HCT116 (cell line): ENCODE results near the gene DOCK2. TPM values are rescaled to one million over a fixed set of nuclear protein-coding genes. Genes with fewer than 3 reads are reported as not detected.

Experiments used
- ATAC-seq: fragments of 200-7000 bp; cut with Tn5 transposase; 2 replicates; pipeline ENCODE4 v1.9.1; 2020; ENCODE audit warnings: mild to moderate bottlenecking, moderate library complexity
- BruUV-seq: library from RNA; stranded (reverse); fragments of 400-500 nt; replicated peaks from 2 replicates; lab custom pipeline; 2021; lab: Mats Ljungman, UMichigan
- CTCF ChIA-PET: fragments of 300-600 bp; sonication (Branson Sonifier 250); formaldehyde crosslinking; loops from one replicate; lab custom pipeline; 2021; ENCODE audit warnings: antibody characterized with exemption; lab: Charles Lee
- POLR2A ChIA-PET: fragments of 300-600, 350-600 bp; sonication (Branson Sonifier 250); formaldehyde crosslinking; loops from one replicate; lab custom pipeline; 2021; ENCODE audit warnings: antibody characterized with exemption; lab: Charles Lee
- RAD21 ChIA-PET, 2 experiments: fragments of 300-600 bp; sonication (Branson Sonifier 250); formaldehyde crosslinking; loops; one replicate each; lab custom pipeline; 2023; ENCODE audit warnings: low total read pairs in 2 of 2; ENCODE audit not compliant: uncharacterized antibody in 2 of 2, unreplicated experiment in 2 of 2, low non-redundant PET in 1 of 2; lab: Charles Lee
- DNase-seq: peaks from one replicate; pipeline ENCODE4 v3.0.0-alpha.2; 2010; ENCODE audit warnings: low read depth, low spot score
- H2AFZ ChIP-seq: fragments of 200-600 bp; shearing (Covaris generic), sonication (generic); 2 replicates; pipeline ENCODE4 v1.6.1; 2017; ENCODE audit warnings: low read depth, mixed run types, mixed read lengths, antibody characterized with exemption, low read length; ENCODE audit not compliant: poor library complexity, severe bottlenecking
- H3K27ac ChIP-seq: 2 replicates; pipeline ENCODE4 v1.5.1; 2012; ENCODE audit warnings: low read depth, low read length
- H3K27me3 ChIP-seq: fragments of 200-600 bp; sonication (generic); 2 replicates; pipeline ENCODE4 v1.6.1; 2016; ENCODE audit warnings: mixed run types, low read length, mixed read lengths; ENCODE audit not compliant: insufficient read depth
- H3K36me3 ChIP-seq, 2 experiments: fragments of 200-500 bp in 1 of 2; fragments of 200-600 bp in 1 of 2; sonication (Bioruptor generic) in 1 of 2; sonication (generic) in 1 of 2; 2 replicates each; pipeline versions ENCODE4 v1.5.1 to v1.6.1; 2014 to 2016; ENCODE audit warnings: low read length in 2 of 2, inconsistent platforms in 1 of 2, mixed read lengths in 1 of 2, mixed run types in 1 of 2; ENCODE audit not compliant: insufficient read depth in 2 of 2, control insufficient read depth in 1 of 2
- H3K4me1 ChIP-seq, 2 experiments: fragments of 200-600 bp in 1 of 2; sonication (generic) in 1 of 2; 2 replicates each; pipeline versions ENCODE4 v1.5.1 to v1.6.1; 2012 to 2017; ENCODE audit warnings: low read length in 2 of 2, inconsistent platforms in 1 of 2, mild to moderate bottlenecking in 1 of 2, mixed read lengths in 1 of 2, mixed run types in 1 of 2, moderate library complexity in 1 of 2; ENCODE audit not compliant: insufficient read depth in 2 of 2, control insufficient read depth in 1 of 2
- H3K4me2 ChIP-seq: fragments of 200-600 bp; sonication (generic); 2 replicates; pipeline ENCODE4 v1.6.1; 2017; ENCODE audit warnings: mixed run types, low read length, mixed read lengths
- H3K4me3 ChIP-seq, 2 experiments: fragments of 200-600 bp in 1 of 2; sonication (generic) in 1 of 2; replicated peaks in 1 of 2; 2 replicates each; pipeline ENCODE4 v1.5.1; 2011 to 2016; ENCODE audit warnings: low read length in 2 of 2, control low read depth in 1 of 2, low read depth in 1 of 2, mild to moderate bottlenecking in 1 of 2, mixed read lengths in 1 of 2, mixed run types in 1 of 2
- H3K79me2 ChIP-seq: fragments of 200-600 bp; sonication (generic); 2 replicates; pipeline ENCODE4 v1.6.1; 2017; ENCODE audit warnings: mild to moderate bottlenecking, mixed run types, low read length, moderate library complexity, mixed read lengths; ENCODE audit not compliant: insufficient read depth
- H3K9ac ChIP-seq: fragments of 200-600 bp; sonication (generic); 2 replicates; pipeline ENCODE4 v1.6.1; 2016; ENCODE audit warnings: low read length, mixed read lengths
- H3K9me2 ChIP-seq: fragments of 200-600 bp; sonication (generic), shearing (Covaris generic); 2 replicates; pipeline ENCODE4 v1.6.1; 2017; ENCODE audit warnings: mixed run types, mild to moderate bottlenecking, moderate library complexity; ENCODE audit not compliant: insufficient read depth
- H3K9me3 ChIP-seq, 2 experiments: fragments of 200-500 bp in 1 of 2; fragments of 200-600 bp in 1 of 2; sonication (Bioruptor generic) in 1 of 2; sonication (generic) in 1 of 2; 2 replicates each; pipeline ENCODE4 v1.6.1; 2014 to 2017; ENCODE audit warnings: low read length in 2 of 2, mixed read lengths in 2 of 2, inconsistent platforms in 1 of 2, low read depth in 1 of 2, mild to moderate bottlenecking in 1 of 2, mixed run types in 1 of 2, moderate library complexity in 1 of 2; ENCODE audit not compliant: control insufficient read depth in 1 of 2, insufficient read depth in 1 of 2
- H4K20me1 ChIP-seq: fragments of 200-600 bp; sonication (generic), shearing (Covaris generic); 2 replicates; pipeline ENCODE4 v1.6.1; 2017; ENCODE audit warnings: mixed run types, mild to moderate bottlenecking, moderate library complexity; ENCODE audit not compliant: insufficient read depth
- CBX3 ChIP-seq: IDR thresholded peaks from 2 replicates; pipeline ENCODE4 v1.6.1; 2012; ENCODE audit warnings: low read depth
- CTCF ChIP-seq, 3 experiments: fragments of 200-600 bp in 1 of 3; sonication (generic) in 1 of 3; IDR thresholded peaks in 2 of 3; conservative IDR thresholded peaks in 1 of 3; 2 replicates each; pipeline ENCODE4 v1.5.1; 2012 to 2017; ENCODE audit warnings: low read depth in 2 of 3, low read length in 2 of 3, antibody characterized with exemption in 1 of 3, borderline replicate concordance in 1 of 3, control low read depth in 1 of 3, mild to moderate bottlenecking in 1 of 3, mixed read lengths in 1 of 3, mixed run types in 1 of 3, moderate library complexity in 1 of 3; ENCODE audit not compliant: insufficient read depth in 1 of 3
- YY1 ChIP-seq: IDR thresholded peaks from 2 replicates; pipeline ENCODE4 v1.6.1; 2011; ENCODE audit warnings: low read length, low read depth, moderate library complexity, mild to moderate bottlenecking; ENCODE audit not compliant: insufficient replicate concordance; ENCODE audit errors: extremely low read depth
- ZBTB33 ChIP-seq: IDR thresholded peaks from 2 replicates; pipeline ENCODE4 v1.6.1; 2011; ENCODE audit warnings: mild to moderate bottlenecking, low read length, moderate library complexity; ENCODE audit not compliant: insufficient replicate concordance; ENCODE audit errors: extremely low read depth
- ZFX ChIP-seq: fragments of 450-650 bp; IDR thresholded peaks from 2 replicates; pipeline ENCODE4 v1.6.1; 2017
- ZNF274 ChIP-seq: fragments of 200-500 bp; sonication (Bioruptor generic); IDR thresholded peaks from 2 replicates; pipeline ENCODE4 v1.6.1; 2014; ENCODE audit warnings: mild to moderate bottlenecking, low read depth, low read length, inconsistent platforms
- intact Hi-C: fragments of 100-400 bp; cut with micrococcal nuclease; formaldehyde crosslinking; loops from 2 replicates; pipeline ENCODE4 v1.10.0; 2022
- total RNA-seq: library from RNA; stranded (reverse); gene quantifications from one replicate; pipeline ENCODE4 v1.2.1, GENCODE V29; 2021; ENCODE audit not compliant: unreplicated experiment

DOCK2 gene
- total RNA-seq, 1 experiment from 2014 or later: 0.89 TPM

GRCh38 chr5:169971780-169972179 lies 334.7 kb downstream of the DOCK2 start:
- DNase-seq (no peak), ATAC-seq (no peak)
- H3K36me3 ChIP-seq: no peaks in the 10 kb centered on the region
- no peak overlapping the region for H3K27ac ChIP-seq
- H3K4me3 ChIP-seq: no peak overlapping the region
- H3K9me2 ChIP-seq: no peaks in the 10 kb centered on the region
- no peaks in the 10 kb centered on the region for H4K20me1 ChIP-seq
- H3K27me3 ChIP-seq: peaks cover 64% of the 10 kb centered on the region
- CTCF ChIA-PET: interaction anchor here (1.8 kb wide), 1 partner anchor 9 kb away, joined by 12 read pairs; the partner anchor contains the start of gene INSYN2B
- H3K4me2 ChIP-seq: no peak overlapping the region
- RAD21 ChIA-PET: no interaction called here
- H2AFZ ChIP-seq: no peak overlapping the region
- no peaks in the 10 kb centered on the region for H3K9me3 ChIP-seq
- H3K79me2 ChIP-seq: no peaks in the 10 kb centered on the region
- H3K4me1 ChIP-seq: peaks cover 0 to 9% of the 10 kb centered on the region in 2 experiments; a peak in 2 of 4 replicates
- no peak for TF ChIP-seq CTCF (IDR thresholded peaks at IDR 0.05 in 2 of 3, conservative IDR thresholded peaks at IDR 0.05 in 1 of 3; ENCODE audit: borderline replicate concordance in 1 of 3, insufficient read depth in 1 of 3, low read depth in 2 of 3, low read length in 2 of 3)
- TF ChIP-seq YY1: no peak
- no peak for TF ChIP-seq ZFX
- TF ChIP-seq ZBTB33: no peak
- no peak for TF ChIP-seq ZNF274
- no peak for TF ChIP-seq CBX3
- POLR2A ChIA-PET: no interaction called here
- intact Hi-C loops: no loop called here
- no peak overlapping the region for H3K9ac ChIP-seq
- BruUV-seq: no TSS peak
